Measurements from ENCODE around the gene TPRG1.

DNA sequence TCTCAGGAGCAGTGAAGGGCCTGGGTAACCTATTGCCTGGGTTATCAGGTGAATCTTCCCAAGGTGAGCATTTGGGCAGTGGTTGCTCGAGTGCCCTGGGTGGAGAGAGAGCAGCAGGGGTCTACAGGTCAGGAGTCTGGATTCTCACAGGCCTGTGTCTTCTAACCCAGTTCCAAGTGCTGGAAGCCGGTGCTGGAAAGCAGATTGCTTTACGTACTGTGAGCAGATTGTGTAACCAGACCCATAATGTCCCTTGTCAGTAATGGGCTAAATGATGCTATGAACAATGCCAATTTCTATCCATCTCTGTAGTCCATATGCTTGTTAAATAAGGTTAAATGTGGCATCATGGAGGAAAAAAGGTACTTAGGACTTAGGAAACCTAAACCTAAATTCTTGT lies 106.5 kb downstream of the TPRG1 start:
- TF ChIP-seq, protein P1, sequence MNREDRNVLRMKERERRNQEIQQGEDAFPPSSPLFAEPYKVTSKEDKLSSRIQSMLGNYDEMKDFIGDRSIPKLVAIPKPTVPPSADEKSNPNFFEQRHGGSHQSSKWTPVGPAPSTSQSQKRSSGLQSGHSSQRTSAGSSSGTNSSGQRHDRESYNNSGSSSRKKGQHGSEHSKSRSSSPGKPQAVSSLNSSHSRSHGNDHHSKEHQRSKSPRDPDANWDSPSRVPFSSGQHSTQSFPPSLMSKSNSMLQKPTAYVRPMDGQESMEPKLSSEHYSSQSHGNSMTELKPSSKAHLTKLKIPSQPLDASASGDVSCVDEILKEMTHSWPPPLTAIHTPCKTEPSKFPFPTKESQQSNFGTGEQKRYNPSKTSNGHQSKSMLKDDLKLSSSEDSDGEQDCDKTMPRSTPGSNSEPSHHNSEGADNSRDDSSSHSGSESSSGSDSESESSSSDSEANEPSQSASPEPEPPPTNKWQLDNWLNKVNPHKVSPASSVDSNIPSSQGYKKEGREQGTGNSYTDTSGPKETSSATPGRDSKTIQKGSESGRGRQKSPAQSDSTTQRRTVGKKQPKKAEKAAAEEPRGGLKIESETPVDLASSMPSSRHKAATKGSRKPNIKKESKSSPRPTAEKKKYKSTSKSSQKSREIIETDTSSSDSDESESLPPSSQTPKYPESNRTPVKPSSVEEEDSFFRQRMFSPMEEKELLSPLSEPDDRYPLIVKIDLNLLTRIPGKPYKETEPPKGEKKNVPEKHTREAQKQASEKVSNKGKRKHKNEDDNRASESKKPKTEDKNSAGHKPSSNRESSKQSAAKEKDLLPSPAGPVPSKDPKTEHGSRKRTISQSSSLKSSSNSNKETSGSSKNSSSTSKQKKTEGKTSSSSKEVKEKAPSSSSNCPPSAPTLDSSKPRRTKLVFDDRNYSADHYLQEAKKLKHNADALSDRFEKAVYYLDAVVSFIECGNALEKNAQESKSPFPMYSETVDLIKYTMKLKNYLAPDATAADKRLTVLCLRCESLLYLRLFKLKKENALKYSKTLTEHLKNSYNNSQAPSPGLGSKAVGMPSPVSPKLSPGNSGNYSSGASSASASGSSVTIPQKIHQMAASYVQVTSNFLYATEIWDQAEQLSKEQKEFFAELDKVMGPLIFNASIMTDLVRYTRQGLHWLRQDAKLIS (CRISPR knock-in tag; IDR thresholded peaks at IDR 0.05; ENCODE audit: borderline replicate concordance): no peak
- TF ChIP-seq, protein P2, sequence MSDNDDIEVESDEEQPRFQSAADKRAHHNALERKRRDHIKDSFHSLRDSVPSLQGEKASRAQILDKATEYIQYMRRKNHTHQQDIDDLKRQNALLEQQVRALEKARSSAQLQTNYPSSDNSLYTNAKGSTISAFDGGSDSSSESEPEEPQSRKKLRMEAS (CRISPR knock-in tag; IDR thresholded peaks at IDR 0.05): no peak
- TF ChIP-seq, protein P3, sequence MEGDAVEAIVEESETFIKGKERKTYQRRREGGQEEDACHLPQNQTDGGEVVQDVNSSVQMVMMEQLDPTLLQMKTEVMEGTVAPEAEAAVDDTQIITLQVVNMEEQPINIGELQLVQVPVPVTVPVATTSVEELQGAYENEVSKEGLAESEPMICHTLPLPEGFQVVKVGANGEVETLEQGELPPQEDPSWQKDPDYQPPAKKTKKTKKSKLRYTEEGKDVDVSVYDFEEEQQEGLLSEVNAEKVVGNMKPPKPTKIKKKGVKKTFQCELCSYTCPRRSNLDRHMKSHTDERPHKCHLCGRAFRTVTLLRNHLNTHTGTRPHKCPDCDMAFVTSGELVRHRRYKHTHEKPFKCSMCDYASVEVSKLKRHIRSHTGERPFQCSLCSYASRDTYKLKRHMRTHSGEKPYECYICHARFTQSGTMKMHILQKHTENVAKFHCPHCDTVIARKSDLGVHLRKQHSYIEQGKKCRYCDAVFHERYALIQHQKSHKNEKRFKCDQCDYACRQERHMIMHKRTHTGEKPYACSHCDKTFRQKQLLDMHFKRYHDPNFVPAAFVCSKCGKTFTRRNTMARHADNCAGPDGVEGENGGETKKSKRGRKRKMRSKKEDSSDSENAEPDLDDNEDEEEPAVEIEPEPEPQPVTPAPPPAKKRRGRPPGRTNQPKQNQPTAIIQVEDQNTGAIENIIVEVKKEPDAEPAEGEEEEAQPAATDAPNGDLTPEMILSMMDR (IDR thresholded peaks at IDR 0.05): no peak
- TF ChIP-seq JAZF1 (CRISPR knock-in tag; IDR thresholded peaks at IDR 0.05): no peak
- TF ChIP-seq SMAD4 (CRISPR knock-in tag; IDR thresholded peaks at IDR 0.05): no peak
- TF ChIP-seq HMGA2 (CRISPR knock-in tag; IDR thresholded peaks at IDR 0.05): no peak
- no peak for TF ChIP-seq GABPB1 (CRISPR knock-in tag; IDR thresholded peaks at IDR 0.05)
